ENCODE measurements around the gene OAS3.
"Not testable (repeated sequence)": the region's sequence is repeated elsewhere in the genome, so short reads cannot be mapped to it uniquely, and the experiment has no call there.

The OAS3 gene

GRCh38 chr12:112937741-112938719, at the start of gene OAS3:
TSS of gene OAS3 (plus strand) at chr12:112938474. CDS start at chr12:112938531, 57 bp downstream.
- peak; percentile 69 for DNase-seq

DNA sequence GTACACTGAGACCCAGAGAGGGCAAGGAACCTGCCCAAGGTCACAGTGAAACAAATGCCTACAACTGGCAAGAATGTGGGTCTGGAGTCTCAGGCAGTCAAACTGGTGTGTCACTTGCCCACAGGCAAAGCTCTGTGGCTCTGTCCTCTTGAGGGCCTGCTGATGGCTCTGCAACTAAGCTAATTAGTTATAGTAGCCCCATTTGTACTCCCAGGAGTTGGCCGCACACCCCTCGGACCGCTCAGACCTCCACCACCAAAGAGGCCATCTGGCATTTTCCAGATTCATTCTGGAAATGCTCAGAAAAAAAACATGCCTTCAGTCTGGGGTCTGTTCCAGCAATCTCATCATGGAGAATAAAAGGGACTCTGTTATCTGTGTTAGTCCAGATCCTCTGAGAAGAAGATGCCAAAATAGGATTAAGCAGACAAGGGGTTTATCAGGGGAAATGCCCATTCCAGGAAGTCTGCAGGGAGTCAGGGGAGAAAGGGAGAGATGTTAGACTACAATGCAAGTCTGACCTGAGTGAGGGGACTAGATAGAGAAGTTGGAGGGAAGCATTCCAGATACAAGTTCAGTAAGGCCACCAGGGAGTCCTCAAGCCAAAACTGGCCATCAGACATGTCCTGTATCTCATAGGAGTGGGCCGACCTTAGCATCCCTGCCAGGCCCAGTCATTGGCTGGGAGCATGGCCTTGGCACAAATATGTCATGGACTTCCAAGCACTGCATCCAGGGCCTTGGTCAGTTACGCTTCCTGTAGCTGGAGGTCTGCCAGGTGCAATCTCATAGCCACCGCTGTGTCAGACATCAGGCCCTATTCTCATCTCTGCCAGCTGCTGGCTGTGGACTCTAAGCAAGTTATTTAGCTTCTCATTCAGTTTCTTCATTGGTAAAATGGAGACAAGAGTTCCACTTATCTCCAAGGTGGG, 46.9 kb upstream of the OAS3 start:
- DNase-seq = no peak

DNA sequence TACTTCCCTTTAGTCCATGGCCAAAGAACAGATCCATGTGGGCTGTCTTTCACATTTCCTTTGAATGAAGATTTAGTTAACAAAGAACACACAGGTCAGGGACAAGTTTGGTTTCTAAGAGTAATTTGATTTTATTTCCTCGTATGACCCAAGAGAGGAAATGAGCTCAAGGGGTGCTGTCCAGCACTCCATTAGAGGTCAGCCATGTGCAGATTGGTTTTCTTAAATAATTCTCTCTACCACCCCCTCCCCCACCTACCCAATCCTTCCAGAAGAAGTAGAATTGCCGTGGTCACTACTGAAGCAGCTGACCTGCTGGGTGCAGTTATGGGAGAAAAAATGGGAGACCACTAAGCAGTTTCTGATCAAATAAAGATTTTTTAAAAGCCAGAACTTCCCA, 45.4 kb upstream of the OAS3 start:
- no peak for DNase-seq

DNA sequence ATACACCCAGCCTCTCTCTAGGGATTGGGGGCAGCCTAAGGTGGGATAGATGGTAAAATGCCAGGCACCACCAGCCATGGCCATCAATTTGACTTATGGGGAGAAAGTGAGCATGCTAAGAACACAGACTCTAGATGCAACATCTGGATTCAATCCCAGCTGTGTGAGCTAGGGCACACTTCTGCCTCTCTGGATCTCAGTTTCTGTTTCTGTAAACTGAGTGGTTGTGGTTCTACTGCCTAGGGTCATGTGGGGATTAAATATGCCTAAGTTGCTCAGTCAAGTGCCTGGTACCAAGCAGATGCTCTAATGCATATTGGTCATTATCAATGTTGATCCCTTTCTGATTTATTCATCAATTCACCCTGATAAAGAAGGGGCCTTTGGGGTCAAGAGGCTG, 44.1 kb upstream of the OAS3 start:
- DNase-seq = no peak

DNA sequence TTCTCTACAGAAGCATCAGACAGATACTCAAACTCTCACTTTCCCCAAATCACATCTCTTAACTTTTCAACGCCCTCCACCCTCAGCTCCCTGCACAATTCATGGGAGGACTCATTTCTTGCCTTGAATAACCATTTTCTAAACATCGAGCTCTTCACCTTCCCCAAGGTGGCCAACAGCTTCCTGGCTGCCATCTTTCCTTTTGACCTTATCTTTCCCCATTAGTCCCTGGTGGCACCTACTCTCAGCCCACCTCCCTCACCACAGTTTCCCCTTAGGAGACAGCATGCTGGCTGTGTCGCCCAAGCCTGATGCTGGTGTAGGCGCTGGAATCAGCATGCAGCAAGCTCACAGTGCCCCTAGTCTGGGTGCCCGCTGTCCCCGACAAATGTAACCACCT, 39.9 kb upstream of the OAS3 start:
- no peak for DNase-seq

DNA sequence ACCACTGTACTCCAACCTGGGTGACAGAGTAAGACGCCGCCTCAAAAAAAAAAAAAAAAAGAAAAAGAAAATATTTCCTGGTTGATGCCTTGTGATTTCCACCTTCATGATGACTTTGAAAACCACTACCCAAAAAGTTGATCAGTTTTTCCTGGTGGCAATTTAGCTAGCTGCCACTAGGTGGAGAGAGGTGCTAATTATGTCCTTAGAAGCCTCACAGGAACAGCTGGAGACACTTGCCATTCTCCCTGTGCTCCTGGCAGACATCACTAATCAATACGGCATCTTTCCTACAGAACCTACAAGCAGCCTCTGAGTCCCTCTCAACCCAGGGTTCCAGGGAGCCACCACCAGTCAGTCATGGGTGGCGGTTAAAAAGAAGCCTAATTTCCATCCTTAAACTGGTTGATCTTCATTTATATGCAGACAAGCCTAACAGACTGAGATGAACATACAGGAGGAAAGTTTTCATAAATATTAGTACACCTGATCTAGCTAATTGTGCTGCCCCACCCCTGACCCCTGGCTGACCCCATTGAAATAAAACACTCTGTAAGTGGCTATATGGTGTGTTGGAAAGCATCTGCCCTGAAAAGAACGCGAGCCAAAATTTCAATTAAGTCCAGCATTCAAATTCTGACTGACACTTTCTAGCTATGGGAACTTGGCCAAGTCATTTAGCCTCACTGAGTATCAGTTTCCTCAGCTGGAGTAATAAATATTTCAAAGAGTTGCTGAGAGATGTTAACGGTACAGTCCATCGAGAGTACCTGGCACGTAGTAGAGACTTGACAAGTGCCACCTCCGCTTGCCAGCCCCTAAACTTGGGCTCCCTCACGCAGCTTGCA, 37.8 kb upstream of the OAS3 start:
- DNase-seq = peak; percentile 77

DNA sequence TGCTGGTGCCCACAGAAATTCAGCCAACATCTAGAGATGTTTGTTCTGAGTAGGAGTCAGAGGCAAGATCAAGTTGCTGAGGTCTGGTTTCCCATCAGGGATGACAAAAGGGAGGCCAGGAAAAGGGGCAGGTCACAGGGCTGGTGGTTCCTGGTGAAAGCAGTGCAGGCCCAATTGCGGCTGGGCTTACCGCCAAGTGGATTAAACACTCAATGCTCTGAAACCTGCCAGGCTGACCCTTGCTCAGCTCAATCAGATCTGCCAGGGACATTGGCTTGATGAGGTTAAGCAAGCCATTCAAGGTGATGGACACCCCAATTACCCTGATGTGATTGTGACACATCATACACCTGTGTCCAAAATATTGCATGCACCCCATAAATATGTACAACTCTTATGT, 37.0 kb upstream of the OAS3 start:
- peak; percentile 14 for DNase-seq

- no peak for DNase-seq
These were observed 33.7 kb upstream of the OAS3 start for GRCh38 chr12:112904571-112904970.

- peak; percentile 2 for DNase-seq
These were observed 32.7 kb upstream of the OAS3 start for GRCh38 chr12:112905451-112906089.

DNA sequence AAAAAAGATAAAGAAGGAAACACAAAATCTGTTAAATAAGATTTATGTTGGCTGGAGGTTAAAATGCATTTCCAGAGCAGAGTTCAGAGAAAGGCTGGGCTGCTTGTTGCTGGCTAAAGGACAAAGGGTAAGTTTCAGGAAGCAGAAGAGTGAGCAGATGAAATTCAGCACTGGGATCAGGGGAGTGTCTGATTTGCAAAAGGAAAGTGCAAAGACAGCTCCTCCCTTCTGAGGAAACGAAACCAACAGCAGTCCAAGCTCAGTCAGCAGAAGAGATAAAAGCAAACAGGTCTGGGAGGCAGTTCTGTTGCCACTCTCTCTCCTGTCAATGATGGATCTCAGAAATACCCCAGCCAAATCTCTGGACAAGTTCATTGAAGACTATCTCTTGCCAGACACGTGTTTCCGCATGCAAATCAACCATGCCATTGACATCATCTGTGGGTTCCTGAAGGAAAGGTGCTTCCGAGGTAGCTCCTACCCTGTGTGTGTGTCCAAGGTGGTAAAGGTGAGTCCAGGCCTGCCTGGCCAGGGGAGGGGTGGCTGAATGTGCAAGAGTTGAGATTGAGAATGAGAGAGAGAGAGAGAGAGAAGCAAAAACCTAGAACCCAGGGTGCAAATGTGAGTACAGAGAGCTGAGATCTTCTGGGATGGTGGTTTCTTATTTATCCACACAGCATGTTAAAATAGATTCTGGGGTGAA, 31.4 kb upstream of the OAS3 start, which contains the start of gene OAS1:
TSS of gene OAS1 (plus strand) at position 251 of the 703 bp plus-strand sequence. CDS start at position 329, 78 bp downstream.
- DNase-seq = peak; percentile 87

DNA sequence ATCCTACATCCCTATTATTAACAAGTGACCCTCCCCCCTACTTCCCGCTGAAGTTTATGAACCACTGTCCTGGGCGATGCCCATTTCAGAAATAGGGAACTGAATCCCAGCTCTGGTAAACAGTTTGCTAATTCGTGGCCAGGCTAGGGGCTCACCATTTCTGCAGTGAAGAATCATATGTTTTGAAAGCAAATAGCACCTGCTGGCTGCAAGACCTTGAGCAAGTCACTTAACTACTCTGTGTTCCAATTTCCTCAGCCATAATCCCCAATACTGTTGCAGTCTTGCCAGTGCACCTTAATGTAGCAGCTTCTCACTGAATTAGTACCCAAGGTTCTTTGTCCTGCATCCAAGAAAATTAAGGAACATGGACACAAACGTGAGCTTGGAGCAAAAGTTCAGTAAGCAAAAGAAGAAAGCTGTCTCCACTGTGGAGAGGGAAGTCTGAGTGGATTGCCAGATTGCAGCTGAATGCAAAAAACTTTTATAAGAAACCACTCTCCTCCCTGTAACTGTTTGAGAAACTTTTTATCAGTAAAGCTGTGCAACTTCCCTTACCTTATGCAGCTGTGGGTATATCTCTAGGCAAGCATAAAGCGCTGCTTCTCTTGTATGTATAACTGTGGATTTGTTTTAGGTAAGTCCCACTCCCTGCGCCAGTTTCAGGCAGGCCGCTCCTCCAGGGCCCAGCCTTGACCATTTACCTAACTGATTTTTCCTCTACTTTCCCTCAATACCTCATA, 30.7 kb upstream of the OAS3 start:
- no peak for DNase-seq

DNA sequence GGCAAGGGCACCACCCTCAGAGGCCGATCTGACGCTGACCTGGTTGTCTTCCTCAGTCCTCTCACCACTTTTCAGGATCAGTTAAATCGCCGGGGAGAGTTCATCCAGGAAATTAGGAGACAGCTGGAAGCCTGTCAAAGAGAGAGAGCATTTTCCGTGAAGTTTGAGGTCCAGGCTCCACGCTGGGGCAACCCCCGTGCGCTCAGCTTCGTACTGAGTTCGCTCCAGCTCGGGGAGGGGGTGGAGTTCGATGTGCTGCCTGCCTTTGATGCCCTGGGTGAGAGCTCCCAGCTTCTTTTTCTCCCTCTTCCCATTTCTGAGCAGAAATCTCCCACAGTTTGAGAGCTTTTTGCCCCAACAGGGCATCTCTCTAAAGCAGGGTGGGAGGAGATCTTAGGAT, 29.7 kb upstream of the OAS3 start:
- DNase-seq = no peak

GRCh38 chr12:112909693-112910092, 28.6 kb upstream of the OAS3 start:
- no peak for DNase-seq

DNA sequence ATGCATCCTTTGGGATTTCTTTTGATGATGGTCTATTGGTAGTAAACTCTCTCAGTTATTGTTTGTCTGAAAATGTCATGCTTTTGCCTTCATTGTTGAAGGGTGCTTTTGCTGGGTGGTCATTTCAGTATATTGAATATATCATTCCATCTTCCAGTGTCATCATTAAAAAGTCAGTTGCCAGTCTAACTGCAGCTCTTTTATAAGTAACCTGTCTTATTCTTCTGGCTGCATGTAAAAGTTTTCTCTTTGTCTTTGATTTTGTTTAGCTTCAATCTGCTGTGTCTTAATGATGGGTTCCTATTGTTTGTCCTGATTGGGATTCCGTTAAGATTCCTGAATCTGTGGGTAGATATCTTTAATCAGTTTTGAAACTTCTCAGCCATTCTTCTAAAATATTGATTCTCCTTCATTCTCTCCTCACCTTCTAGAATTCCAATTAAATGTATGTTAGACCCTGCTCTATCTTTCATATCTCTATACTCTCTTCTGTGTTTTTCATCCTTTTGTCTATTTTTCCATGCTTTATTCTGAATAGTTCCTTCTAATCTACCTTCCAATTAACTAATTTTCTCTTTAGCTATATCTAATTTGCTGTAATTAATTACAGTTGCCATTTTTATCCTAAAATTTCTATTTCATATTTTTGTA, 25.1 kb upstream of the OAS3 start:
- no peak for DNase-seq

GRCh38 chr12:112913888-112914287, 24.4 kb upstream of the OAS3 start:
- not testable (repeated sequence) for DNase-seq

- no peak for DNase-seq
These were observed 22.0 kb upstream of the OAS3 start for GRCh38 chr12:112916270-112916669.

- DNase-seq = no peak
These were observed 19.2 kb upstream of the OAS3 start for GRCh38 chr12:112919121-112919520.

- no peak for DNase-seq
These were observed 13.3 kb upstream of the OAS3 start for GRCh38 chr12:112924986-112925385.

- DNase-seq = peak; percentile 13
These were observed 11.7 kb upstream of the OAS3 start for GRCh38 chr12:112926416-112927033.
